HG02642 (cell line): ENCODE results near the gene FGF2.
"Not testable (repeated sequence)": the region's sequence is repeated elsewhere in the genome, so short reads cannot be mapped to it uniquely, and the experiment has no call there.

Source experiments
- ATAC-seq: cut with Tn5 transposase; IDR thresholded peaks from one replicate; pipeline ENCODE4 v1.9.1; 2021; ENCODE audit warnings: mild to moderate bottlenecking; ENCODE audit not compliant: unreplicated experiment, poor library complexity

The FGF2 gene

DNA sequence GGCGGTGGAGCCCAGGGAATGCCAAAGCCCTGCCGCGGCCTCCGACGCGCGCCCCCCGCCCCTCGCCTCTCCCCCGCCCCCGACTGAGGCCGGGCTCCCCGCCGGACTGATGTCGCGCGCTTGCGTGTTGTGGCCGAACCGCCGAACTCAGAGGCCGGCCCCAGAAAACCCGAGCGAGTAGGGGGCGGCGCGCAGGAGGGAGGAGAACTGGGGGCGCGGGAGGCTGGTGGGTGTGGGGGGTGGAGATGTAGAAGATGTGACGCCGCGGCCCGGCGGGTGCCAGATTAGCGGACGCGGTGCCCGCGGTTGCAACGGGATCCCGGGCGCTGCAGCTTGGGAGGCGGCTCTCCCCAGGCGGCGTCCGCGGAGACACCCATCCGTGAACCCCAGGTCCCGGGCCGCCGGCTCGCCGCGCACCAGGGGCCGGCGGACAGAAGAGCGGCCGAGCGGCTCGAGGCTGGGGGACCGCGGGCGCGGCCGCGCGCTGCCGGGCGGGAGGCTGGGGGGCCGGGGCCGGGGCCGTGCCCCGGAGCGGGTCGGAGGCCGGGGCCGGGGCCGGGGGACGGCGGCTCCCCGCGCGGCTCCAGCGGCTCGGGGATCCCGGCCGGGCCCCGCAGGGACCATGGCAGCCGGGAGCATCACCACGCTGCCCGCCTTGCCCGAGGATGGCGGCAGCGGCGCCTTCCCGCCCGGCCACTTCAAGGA lies at the start of gene FGF2:
Gene FGF2, plus strand, starts transcription at position 279 of the 705 bp plus-strand sequence. Its CDS starts 344 bp downstream, at position 623.
- ATAC-seq = peak; percentile 18

DNA sequence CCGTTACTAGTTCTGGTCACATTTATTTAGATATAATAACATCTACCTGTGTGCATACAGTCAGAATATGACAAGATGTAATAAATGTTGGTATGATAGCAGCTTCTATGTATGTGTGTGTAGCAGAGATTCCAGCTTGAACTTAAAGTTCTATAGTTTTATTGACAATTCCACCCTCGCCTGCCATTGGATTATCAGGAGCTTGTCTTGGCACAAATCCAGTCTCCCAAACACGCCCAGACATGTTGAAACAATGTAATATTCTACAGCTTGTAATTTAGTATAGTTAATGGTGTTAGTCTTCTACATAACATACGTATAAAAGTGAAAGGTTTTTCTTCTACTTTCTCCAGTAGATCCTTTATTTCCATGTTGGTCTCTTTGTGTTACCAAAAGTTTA lies 49.7 kb upstream of the FGF2 start:
- no peak for ATAC-seq

DNA sequence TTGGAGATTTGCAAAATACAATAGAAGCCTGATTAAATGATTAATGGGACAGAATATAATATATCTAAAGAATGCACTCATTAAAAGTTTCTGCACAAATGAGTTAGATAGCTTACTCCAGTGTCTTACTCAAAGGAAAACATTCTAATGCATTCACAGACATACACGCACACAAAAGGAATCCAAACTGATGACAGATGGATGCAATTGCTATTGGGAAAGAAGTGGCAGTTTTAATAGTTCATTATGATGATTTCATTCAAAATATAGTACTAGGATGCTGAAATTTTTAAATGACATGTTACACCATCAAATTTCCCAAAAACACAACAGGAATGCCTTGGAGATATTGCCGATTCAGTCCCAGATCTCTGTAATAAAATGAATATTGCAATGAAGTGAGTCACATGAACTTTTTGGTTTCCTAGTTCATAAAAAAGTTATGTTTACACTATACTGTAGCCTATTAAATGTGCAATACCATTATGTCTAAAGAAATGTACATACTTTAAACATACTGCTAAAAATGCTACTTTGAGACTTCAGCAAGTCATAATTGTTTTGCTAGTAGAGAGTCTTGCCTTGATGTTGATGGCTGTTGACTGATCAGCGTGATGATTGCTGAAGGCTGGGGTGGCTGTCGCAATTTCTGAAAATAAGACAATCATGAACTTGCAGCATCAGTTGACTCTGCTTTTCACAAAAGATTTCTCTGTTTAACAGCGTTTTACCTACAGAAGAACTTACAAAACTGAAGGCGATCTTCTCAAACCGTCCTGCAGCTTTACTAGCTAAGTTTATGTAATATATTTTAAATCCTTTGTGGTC lies 48.6 kb upstream of the FGF2 start:
- no peak for ATAC-seq

DNA sequence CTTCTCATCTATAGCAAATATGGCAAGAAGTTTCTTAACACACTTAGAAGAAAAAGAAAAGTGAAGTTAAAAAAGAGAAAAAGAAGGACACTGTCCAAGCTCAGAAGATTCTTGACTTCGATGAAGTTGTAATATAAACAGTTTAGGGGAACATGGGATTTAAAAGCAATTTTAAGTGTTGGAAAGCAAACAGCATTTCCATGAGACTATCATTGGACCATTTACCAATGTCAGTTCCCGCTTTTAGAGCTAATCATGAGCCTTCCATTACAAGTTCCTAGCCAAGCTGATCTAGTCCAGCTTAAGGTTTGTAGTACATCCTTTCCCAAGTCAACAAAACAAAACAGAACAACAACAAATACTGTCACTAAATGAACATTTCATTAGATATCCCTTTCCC lies 45.1 kb upstream of the FGF2 start:
- no peak for ATAC-seq

DNA sequence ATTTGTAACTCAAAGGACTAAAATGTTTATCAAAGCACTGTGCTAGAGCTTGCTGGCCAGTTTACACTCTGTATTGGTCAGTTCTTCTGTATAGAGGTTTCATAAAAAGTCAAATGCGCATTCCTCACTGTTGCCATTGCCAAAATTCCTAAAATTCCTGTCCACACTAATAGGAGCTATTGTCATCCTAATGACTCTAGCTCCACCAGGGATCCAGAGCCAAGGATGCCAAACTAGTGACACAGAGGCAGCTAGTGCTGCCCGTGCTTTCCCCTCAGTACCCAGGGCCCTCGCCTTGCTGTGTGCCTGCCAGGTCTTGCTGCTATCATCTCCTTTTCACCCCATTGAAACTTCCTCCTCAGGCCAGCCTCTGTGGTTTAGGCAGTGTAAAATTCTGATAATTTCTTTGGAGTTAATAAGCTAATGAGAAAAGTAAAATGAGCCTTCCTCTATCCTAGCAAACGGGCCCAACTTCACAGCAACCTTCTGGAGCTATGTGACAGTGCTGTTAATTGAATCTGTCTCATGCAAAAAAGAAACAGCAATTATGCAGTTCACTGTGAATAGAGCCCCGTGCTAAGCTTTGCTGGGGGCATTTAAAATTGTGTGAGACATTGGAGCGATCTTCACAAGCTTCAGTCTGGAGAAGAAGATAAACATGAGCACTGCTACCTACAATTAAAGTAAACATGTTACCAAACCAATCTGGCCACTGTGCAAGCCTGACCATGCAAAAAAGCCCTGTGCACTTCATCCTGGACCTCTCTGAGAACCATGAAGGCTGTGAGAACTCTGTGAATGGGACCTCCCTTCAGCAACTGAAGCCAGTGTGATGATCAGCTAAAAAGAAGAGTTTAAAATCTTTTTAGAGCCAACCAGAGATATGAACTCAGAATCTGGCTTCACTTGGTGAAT lies 43.1 kb upstream of the FGF2 start:
- ATAC-seq = no peak

DNA sequence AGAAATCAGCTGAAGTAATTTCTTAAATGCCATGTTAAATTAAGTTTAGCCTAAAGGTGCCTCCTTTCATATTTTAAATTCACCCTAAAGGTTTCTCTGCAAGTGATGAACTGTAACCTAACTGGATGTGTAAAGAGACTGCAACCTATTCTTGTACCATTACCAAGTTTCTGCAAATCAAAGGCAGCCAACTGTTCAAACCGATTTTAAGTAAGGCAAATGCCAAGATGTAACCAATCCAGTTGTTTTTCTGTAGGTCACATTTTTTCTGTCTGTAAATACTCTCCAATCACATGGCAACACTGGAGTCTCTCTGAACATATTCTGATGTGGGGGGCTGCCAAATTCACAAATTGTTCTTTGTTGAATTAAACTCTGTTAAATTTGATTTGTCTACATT lies 42.4 kb upstream of the FGF2 start:
- ATAC-seq = no peak

DNA sequence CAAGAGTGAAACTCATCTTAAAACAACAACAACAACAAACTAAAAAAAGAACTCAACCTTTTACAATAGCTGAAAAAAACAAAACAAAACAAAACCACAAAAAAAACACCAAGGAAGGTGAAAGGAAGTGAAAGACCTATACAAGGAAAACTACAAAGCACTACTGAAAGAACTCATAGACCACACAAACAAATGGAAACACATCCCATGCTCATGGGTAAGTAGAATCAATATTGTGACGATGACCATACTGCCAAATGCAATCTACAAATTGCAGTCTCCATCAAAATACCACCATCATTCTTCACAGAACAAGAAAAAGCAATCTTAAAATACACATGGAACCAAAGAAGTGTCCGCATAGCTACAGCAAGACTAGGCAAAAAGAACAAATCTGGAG lies 41.5 kb upstream of the FGF2 start:
- no peak for ATAC-seq

DNA sequence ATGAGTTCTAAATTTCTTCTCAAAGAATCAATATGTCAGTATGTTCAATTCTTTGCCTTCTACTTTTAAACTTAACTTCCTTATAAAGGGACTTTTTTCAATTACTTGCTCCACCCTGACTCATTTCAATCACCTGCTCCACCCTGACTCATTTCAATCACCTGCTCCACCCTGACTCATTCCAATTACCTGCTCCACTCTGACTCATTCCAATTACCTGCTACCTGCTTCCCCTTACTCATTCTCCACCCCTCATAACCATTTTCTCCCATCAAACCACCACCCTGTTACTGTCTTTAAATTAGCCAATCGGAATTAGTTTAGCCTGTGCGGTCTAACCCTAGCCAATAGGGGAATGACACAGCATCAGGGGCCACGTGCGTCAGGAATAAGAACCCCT lies 40.3 kb upstream of the FGF2 start:
- ATAC-seq = not testable (repeated sequence)

DNA sequence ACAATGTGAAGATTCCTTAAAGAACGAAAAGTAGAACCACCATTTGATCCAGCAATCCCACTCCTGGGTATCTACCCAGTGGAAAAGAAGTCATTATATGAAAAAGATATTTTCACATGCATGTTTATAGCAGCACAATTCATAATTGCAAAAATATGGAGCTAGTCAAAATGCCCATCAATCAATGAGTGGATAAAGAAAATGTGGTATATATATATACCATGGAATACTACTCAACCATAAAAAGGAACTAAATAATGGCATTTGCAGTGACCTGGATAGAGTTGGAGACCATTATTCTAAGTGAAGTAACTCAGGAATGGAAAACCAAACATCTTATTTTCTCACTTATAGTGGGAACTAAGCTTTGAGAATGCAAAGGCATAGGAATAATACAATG lies 39.7 kb upstream of the FGF2 start:
- not testable (repeated sequence) for ATAC-seq

DNA sequence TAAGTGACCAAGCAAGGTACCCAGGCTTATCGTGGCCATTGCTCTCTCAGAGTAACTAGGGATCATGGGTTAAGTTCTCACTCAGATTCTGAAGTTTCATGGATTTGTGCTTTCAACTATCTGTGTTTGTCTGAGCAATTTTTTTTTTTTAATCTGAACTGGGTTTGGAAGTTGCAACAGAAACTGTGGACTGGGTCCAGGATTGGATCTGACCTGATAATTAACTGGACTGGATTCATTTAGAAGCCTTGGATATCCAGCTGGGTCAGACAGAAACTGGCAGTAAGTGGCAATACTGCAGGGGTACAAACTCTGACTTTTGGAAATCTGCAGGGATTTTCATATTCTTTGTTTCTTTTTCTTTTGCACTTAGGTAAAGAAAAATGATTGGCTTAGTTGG lies 38.7 kb upstream of the FGF2 start:
- no peak for ATAC-seq

DNA sequence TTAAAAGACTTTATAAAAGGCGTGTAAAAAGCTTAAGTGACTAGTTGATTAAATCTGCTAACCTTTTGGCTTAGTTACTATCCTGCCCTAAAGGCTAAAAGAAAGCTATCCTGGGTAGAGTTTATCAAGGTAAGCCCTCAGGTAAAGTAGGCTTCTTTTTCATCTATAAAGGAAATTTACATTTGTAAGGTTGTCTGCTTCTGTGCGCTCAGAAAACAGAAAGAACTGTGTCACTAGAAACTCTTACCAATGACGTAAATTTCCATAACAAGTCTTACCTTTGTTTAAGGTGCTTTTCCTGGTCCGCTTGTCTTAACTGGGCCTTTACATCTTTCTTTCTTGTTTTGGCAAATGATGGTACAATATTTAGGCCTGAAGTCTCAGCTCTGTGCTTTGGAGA lies 37.7 kb upstream of the FGF2 start:
- ATAC-seq = no peak

DNA sequence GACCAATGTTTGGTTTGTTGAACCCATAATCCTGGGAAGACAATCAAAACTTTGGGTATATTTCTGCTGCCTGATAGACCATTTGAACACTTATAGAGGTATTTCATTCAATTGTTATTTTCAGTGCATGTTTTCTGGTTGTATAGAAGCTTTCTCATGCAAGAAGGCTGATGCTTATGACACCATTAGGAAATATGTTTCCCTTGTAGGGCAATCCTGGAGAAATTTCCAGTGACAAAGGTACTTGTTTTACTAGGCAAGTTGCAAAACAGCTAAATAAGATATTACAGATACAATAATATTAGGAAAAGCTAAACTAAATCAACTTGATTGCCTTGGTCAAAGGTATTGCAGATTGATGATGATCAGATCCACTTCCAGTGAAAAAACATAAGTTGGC lies 32.8 kb upstream of the FGF2 start:
- no peak for ATAC-seq

DNA sequence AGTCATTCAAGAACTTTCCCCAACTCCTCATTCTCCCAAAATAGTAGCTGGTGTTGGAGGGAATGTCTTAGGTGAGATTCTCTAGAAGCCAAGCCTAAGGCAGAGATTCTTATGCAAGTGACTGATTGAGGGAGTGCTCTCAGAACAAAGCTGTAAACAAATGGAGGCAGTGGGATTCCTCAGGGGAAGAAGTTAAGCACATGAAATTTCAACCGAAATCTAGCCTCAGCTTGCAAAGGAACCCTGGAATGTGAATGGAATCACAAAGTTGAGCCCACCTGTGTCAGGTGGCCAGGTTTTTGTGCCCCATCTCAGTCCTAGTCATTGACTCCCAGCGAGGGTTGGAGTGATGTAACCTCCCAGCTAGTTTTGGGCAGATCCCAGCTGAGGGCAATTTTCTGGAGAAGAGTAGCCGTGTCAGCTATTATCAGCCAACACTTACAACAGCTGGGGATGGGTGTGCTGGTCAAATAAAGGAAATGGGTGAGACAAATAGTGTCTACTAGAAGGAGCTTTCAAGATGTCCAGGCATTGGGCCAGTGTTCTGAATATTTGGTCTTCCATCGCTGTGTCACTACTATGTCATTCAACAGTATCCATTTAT lies 29.7 kb upstream of the FGF2 start:
- no peak for ATAC-seq

DNA sequence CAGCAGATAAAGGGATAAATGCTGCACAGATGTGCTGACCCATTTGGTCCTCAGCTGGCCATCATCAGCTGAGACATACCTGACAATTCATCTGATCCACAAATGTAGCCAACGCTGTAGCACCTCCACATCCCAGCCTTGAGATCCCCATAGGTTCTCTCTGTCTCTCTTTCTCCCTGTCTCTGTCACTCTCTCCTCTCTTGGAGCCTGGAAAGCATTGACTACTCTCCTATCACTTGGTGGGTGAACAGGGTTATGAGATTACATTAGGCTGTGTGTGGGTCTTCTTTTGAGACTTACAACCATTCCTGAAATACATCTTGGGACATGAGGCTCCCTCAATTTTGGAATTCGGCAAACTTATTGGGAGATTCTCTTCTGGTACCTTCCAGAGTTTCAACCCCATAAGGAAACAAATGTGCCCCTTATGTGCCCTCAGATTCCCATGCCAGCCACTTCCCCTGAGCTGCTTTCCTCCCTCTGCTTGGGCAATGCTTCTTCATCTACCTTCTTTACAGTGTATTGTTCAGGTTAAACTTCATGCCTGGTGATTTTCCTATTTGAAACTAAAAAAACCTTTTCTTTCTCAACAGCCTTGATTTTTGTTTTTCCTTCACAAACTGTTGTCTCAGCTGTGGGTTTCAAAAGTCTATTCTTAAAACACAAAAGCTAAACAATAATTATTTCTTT lies 29.1 kb upstream of the FGF2 start:
- ATAC-seq = no peak

DNA sequence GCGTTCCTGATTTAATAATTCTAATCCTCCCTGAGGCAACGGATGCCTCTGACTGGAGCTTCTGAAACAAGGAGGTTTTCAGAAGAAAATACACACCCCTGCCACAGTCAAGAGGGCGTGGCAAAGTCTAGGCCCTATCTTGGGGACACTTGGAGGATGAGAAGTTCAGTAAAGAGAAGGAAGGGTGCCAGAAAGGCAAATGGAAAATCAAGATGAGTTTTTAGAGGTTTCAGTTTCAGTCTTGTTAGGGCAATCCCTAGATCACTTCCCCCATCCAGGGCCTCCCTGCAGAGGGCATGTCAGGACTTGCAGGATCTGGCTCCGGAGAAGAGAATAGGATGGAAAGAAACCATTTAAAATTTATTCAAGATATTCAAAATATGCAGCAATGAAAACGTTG lies 28.5 kb upstream of the FGF2 start:
- no peak for ATAC-seq

DNA sequence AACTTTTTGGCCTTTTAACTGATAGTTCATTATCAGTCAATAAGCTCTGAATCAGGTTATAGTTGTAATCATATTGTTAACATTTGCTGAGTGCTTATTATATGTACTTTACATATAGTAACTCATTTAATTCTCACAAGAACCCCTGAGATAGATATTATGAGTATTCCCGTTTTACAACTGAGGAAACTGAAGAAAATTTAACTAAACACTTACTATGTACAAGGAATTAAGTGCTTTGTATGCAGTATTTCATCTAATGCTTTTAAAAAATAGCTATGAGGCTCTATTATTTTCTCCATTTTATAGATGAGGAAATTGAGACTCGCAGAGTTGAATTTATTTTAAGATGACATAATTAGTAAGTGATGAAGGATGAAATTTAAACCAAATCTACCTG lies 27.7 kb upstream of the FGF2 start:
- no peak for ATAC-seq

DNA sequence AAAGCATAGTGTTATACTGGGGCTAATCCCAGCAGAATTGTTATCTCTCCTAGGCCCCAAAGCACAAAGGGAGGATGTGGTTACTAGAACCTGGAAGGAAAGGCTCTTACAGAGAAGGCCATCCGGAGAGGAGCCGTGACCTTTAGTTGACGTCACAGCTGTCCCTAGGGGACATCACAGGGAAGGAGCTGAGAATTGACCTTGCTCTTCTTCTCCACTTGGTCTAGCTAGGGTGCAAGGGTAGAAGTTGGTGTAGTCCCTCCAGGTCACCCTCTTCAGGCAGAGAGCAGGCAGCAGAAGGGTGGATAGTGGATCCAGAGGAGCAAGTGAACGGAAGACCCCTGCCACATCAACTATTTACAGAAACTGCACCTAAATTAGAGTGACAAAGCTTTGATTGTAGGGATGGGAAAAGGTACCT lies 22.8 kb upstream of the FGF2 start:
- ATAC-seq = no peak

DNA sequence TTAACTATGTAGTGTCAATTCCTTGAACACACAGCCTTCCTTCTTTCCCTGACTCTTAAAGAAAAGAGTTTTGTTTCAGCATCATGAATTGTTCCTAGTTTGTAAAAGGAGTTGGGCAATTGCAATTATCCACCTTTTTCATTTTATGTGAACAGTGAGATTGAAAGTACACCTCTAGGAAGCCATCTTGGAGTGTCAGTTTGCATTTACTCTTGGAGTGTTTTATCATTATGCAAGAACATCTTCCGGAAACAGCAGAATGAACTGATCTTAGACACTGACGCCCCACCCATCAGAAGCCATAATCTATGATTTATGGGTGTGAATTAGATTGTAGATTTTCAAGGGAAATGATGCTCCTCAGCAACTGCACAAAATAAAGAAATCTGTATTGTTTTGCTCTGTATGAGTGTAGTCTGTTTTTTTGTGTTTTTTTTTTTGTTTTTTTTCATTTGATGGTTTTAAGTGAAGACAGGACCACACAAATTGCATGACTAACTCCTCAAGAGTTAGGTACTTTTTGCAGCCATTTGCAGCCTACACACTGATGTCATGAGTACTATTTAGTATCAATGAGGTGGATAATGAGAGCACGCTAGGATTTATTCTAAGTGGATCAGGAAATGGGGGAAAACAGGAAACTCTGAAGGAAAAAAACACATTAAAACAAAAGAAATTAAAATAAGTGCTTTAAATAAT lies 19.5 kb upstream of the FGF2 start:
- no peak for ATAC-seq

DNA sequence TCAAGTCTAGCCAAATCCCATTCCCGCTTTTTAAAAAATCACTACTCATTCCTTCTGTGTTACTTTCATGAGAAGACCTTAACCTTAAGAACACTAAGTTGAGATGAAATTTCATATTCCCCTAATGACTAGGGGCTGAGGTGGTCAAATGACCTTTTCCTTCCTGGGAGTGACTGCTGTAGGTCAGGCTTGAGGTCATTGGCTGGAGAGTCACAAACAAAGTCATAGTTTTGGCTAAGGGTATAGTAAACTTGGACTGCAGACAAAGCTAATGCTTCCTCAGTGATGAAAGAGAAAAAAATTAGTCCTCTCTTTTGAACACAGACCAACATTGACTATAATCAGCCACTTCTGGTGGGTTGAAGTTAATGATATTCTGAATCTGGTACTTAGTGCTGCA lies 16.0 kb upstream of the FGF2 start:
- ATAC-seq = no peak
